CD14-positive monocyte (primary cell): ENCODE measurements around the gene CCDC141. TPM values are rescaled to one million over a fixed set of nuclear protein-coding genes. Genes with fewer than 3 reads are reported as not detected.

Experiments used
- DNase-seq, 3 donors: peaks; one replicate each; pipeline ENCODE4 v3.0.0-alpha.2; 2011 to 2022
- H2AFZ ChIP-seq: 2 replicates; pipeline ENCODE4 v1.6.0; 2012; ENCODE audit warnings: mild to moderate bottlenecking, low read depth, low read length, inconsistent platforms; ENCODE audit not compliant: insufficient read depth, poor library complexity, severe bottlenecking
- H3K27ac ChIP-seq, 2 donors: 1 replicate in 1 of 2; 2 replicates in 1 of 2; pipeline ENCODE4 v1.5.1; 2012 to 2013; ENCODE audit warnings: low read length in 2 of 2, control low read depth in 1 of 2, inconsistent platforms in 1 of 2, low read depth in 1 of 2, mild to moderate bottlenecking in 1 of 2
- H3K27me3 ChIP-seq, 2 donors: one replicate each; pipeline versions ENCODE4 v1.6.0 to v1.6.1; 2011 to 2013; ENCODE audit warnings: low read length in 2 of 2; ENCODE audit not compliant: control insufficient read depth in 2 of 2, insufficient read depth in 2 of 2
- H3K36me3 ChIP-seq, 2 donors: replicated peaks in 1 of 2; 1 replicate in 1 of 2; 2 replicates in 1 of 2; pipeline versions ENCODE4 v1.5.1 to v1.6.1; 2012 to 2013; ENCODE audit warnings: low read length in 2 of 2, control low read depth in 1 of 2, inconsistent platforms in 1 of 2, mild to moderate bottlenecking in 1 of 2; ENCODE audit not compliant: insufficient read depth in 2 of 2, control insufficient read depth in 1 of 2
- H3K4me1 ChIP-seq, 2 donors: 1 replicate in 1 of 2; 2 replicates in 1 of 2; pipeline versions ENCODE4 v1.5.1 to v1.6.1; 2012 to 2013; ENCODE audit warnings: low read length in 2 of 2, control low read depth in 1 of 2, inconsistent platforms in 1 of 2, mild to moderate bottlenecking in 1 of 2, moderate library complexity in 1 of 2; ENCODE audit not compliant: insufficient read depth in 2 of 2, control insufficient read depth in 1 of 2
- H3K4me2 ChIP-seq: replicated peaks from 2 replicates; pipeline ENCODE3; 2012; ENCODE audit warnings: low read length, moderate library complexity, mild to moderate bottlenecking; ENCODE audit not compliant: poor library complexity, severe bottlenecking; ENCODE audit errors: extremely low read depth
- H3K4me3 ChIP-seq, 3 experiments: fragments of 200-600 bp in 1 of 3; sonication (generic) in 1 of 3; replicated peaks in 1 of 3; 1 replicate in 2 of 3; 2 replicates in 1 of 3; pipeline ENCODE4 v1.5.1; 2011 to 2013; ENCODE audit warnings: low read length in 3 of 3, mild to moderate bottlenecking in 3 of 3, control low read depth in 2 of 3, low read depth in 2 of 3, inconsistent platforms in 1 of 3, moderate library complexity in 1 of 3
- H3K79me2 ChIP-seq: 2 replicates; pipeline ENCODE4 v1.6.0; 2012; ENCODE audit warnings: mild to moderate bottlenecking, control low read depth, inconsistent platforms, low read length, moderate library complexity; ENCODE audit not compliant: insufficient read depth
- H3K9ac ChIP-seq: 2 replicates; pipeline ENCODE4 v1.6.0; 2017; ENCODE audit warnings: low read length, mild to moderate bottlenecking; ENCODE audit not compliant: insufficient read depth, poor library complexity, severe bottlenecking
- H3K9me3 ChIP-seq, 2 donors: replicated peaks in 1 of 2; 1 replicate in 1 of 2; 2 replicates in 1 of 2; pipeline versions ENCODE4 v1.5.1 to v1.6.1; 2012 to 2013; ENCODE audit warnings: low read length in 2 of 2, control low read depth in 1 of 2; ENCODE audit not compliant: control insufficient read depth in 1 of 2, insufficient read depth in 1 of 2
- H4K20me1 ChIP-seq: 2 replicates; pipeline ENCODE4 v1.6.0; 2012; ENCODE audit warnings: mild to moderate bottlenecking, low read length, control low read depth, moderate library complexity; ENCODE audit not compliant: insufficient read depth
- H3K27ac Mint-ChIP-seq, 7 donors: one replicate each; pipeline ENCODE4 v1.8.0; 2020; ENCODE audit warnings: mild to moderate bottlenecking in 7 of 7, mixed read lengths in 7 of 7, moderate library complexity in 6 of 7, inconsistent platforms in 2 of 7
- H3K27me3 Mint-ChIP-seq, 3 donors: one replicate each; pipeline ENCODE4 v1.8.0; 2021 to 2022; ENCODE audit warnings: low read depth in 3 of 3, mild to moderate bottlenecking in 3 of 3, mixed read lengths in 3 of 3, moderate library complexity in 3 of 3, inconsistent platforms in 1 of 3
- H3K36me3 Mint-ChIP-seq, 2 donors: one replicate each; pipeline ENCODE4 v1.8.0; 2020; ENCODE audit warnings: mixed read lengths in 2 of 2, inconsistent platforms in 1 of 2, mild to moderate bottlenecking in 1 of 2
- H3K4me1 Mint-ChIP-seq: one replicate; pipeline ENCODE4 v1.8.0; 2020; ENCODE audit warnings: mild to moderate bottlenecking, mixed read lengths
- H3K4me3 Mint-ChIP-seq, 2 donors: one replicate each; pipeline ENCODE4 v1.8.0; 2020; ENCODE audit warnings: mild to moderate bottlenecking in 2 of 2, mixed read lengths in 2 of 2, moderate library complexity in 1 of 2
- H3K9me3 Mint-ChIP-seq, 7 donors: one replicate each; pipeline ENCODE4 v1.8.0; 2020 to 2022; ENCODE audit warnings: mixed read lengths in 7 of 7, mild to moderate bottlenecking in 6 of 7, moderate library complexity in 6 of 7, inconsistent platforms in 2 of 7
- CTCF ChIP-seq: fragments of 200-600 bp; IDR thresholded peaks from one replicate; pipeline ENCODE4 v1.8.0; 2022; ENCODE audit warnings: antibody characterized with exemption, mild to moderate bottlenecking
- WGBS: methylation state at CpG from one replicate; pipeline ENCODE4 v1.1.5; 2013; ENCODE audit warnings: missing lambda C conversion rate; ENCODE audit not compliant: insufficient coverage; 5-methylcytosine and 5-hydroxymethylcytosine counted together
- intact Hi-C, 2 donors: fragments of 100-400 bp; cut with micrococcal nuclease; formaldehyde crosslinking; loops; one replicate each; pipeline versions ENCODE4 v1.15.0 to v1.15.1; 2023
- polyA plus RNA-seq, 3 donors: library from polyadenylated mRNA; depleted of rRNA in 1 of 3; unstranded in 2 of 3; stranded (reverse) in 1 of 3; fragments of 300-500 nt in 2 of 3; fragments of >200 nt in 1 of 3; fragmentation: Illumina TruSeq in 2 of 3; gene quantifications; 1 replicate in 2 of 3; 2 replicates in 1 of 3; pipeline ENCODE4 v1.2.3, GENCODE V29; 2012 to 2021

CCDC141 gene
- polyA plus RNA-seq, 3 donors, result not detected

- Mint-ChIP-seq H3K4me3 (no peak overlapping the region), H3K27me3 (peaks cover 0 to 1% (median 0%) of the 10 kb centered on the region in 3 donors), H3K4me1 (no peaks in the 10 kb centered on the region), H3K27ac (no peak overlapping the region), H3K9me3 (no peaks in the 10 kb centered on the region), H3K36me3 (no peaks in the 10 kb centered on the region)
- no peak for TF ChIP-seq CTCF
- Histone ChIP-seq H2AFZ (no peak overlapping the region), H3K27me3 (no peaks in the 10 kb centered on the region), H3K9me3 (no peaks in the 10 kb centered on the region), H3K36me3 (no peaks in the 10 kb centered on the region), H3K4me3 (no peak overlapping the region), H3K4me1 (no peaks in the 10 kb centered on the region), H4K20me1 (no peaks in the 10 kb centered on the region), H3K79me2 (no peaks in the 10 kb centered on the region), H3K27ac (no peak overlapping the region), H3K9ac (no peak overlapping the region), H3K4me2 (no peak overlapping the region)
- WGBS, result 100% methylated on average over 4 of the region's 10 CpGs
- no peak for DNase-seq
- intact Hi-C loops, result no loop called here
Measured at GRCh38 chr2:178783889-178784288, 266.0 kb downstream of the CCDC141 start.

GRCh38 chr2:178782236-178782635 is 267.7 kb downstream of the CCDC141 start:
- WGBS, result 100% methylated on average over 2 of the region's 7 CpGs
- Histone ChIP-seq H2AFZ (no peak overlapping the region), H3K9me3 (no peaks in the 10 kb centered on the region), H3K9ac (no peak overlapping the region), H3K4me2 (no peak overlapping the region), H3K36me3 (no peaks in the 10 kb centered on the region), H3K79me2 (no peaks in the 10 kb centered on the region), H4K20me1 (no peaks in the 10 kb centered on the region), H3K27ac (no peak overlapping the region), H3K4me3 (no peak overlapping the region), H3K4me1 (no peaks in the 10 kb centered on the region), H3K27me3 (no peaks in the 10 kb centered on the region)
- DNase-seq, result no peak
- Mint-ChIP-seq H3K4me1 (no peaks in the 10 kb centered on the region), H3K27ac (no peak overlapping the region), H3K27me3 (peaks cover 0 to 1% (median 0%) of the 10 kb centered on the region in 3 donors), H3K36me3 (no peaks in the 10 kb centered on the region), H3K4me3 (no peak overlapping the region), H3K9me3 (no peaks in the 10 kb centered on the region)
- no peak for TF ChIP-seq CTCF
- intact Hi-C loops, result no loop called here

Other genes with a start within 250 kb of the CCDC141 start
- gene TTN, start 242.7 kb downstream of the CCDC141 start, polyA plus RNA-seq, result under 1 TPM; under 0.01 to 0.12 (median 0.08) TPM
- gene SESTD1, start 214.7 kb upstream of the CCDC141 start, polyA plus RNA-seq, result 10 to 100 TPM; 25.3 to 44.4 (median 25.3) TPM